Loucy (cell line): ENCODE measurements around the gene TEPSIN.

ENCODE experiments used
- H2AFZ ChIP-seq: fragments of 200-600 bp; sonication (generic); 2 replicates; pipeline ENCODE4 v1.6.0; 2016; ENCODE audit warnings: antibody characterized with exemption, mild to moderate bottlenecking, low read length, moderate library complexity
- H3F3A ChIP-seq: fragments of 200-600 bp; 2 replicates; pipeline ENCODE4 v1.6.0; 2016; ENCODE audit warnings: antibody characterized with exemption, low read depth, mild to moderate bottlenecking
- H3K27me3 ChIP-seq: fragments of 200-600 bp; sonication (generic); 2 replicates; pipeline ENCODE4 v1.6.1; 2014; ENCODE audit warnings: low read length, mild to moderate bottlenecking; ENCODE audit not compliant: insufficient read depth, poor library complexity, severe bottlenecking
- H3K36me3 ChIP-seq: fragments of 200-600 bp; sonication (generic); 2 replicates; pipeline ENCODE4 v1.6.1; 2016; ENCODE audit warnings: low read length; ENCODE audit not compliant: insufficient read depth
- H3K4me1 ChIP-seq: fragments of 200-600 bp; sonication (generic); 2 replicates; pipeline ENCODE4 v1.5.1; 2014; ENCODE audit warnings: low read length, mild to moderate bottlenecking; ENCODE audit not compliant: insufficient read depth, poor library complexity, severe bottlenecking
- H3K4me2 ChIP-seq: fragments of 200-600 bp; sonication (generic); 2 replicates; pipeline ENCODE4 v1.6.0; 2014; ENCODE audit warnings: antibody characterized with exemption, low read length, low read depth, mild to moderate bottlenecking; ENCODE audit not compliant: poor library complexity, severe bottlenecking
- H3K4me3 ChIP-seq: fragments of 200-600 bp; sonication (generic); 2 replicates; pipeline ENCODE4 v1.5.1; 2014; ENCODE audit warnings: low read length, mild to moderate bottlenecking, mixed read lengths; ENCODE audit not compliant: poor library complexity, severe bottlenecking
- H3K79me2 ChIP-seq: fragments of 200-600 bp; sonication (generic); 2 replicates; pipeline ENCODE4 v1.6.1; 2014; ENCODE audit warnings: low read length; ENCODE audit not compliant: insufficient read depth
- H3K9ac ChIP-seq: fragments of 200-600 bp; sonication (generic); 2 replicates; pipeline ENCODE4 v1.6.0; 2014; ENCODE audit warnings: mild to moderate bottlenecking, low read depth, low read length, moderate library complexity; ENCODE audit not compliant: poor library complexity, severe bottlenecking
- H3K9me2 ChIP-seq: fragments of 200-600 bp; sonication (generic); replicated peaks from 2 replicates; pipeline ENCODE4 v1.6.1; 2016; ENCODE audit warnings: low read depth, low read length, mixed read lengths
- H3K9me3 ChIP-seq: fragments of 200-600 bp; sonication (generic); 2 replicates; pipeline ENCODE4 v1.6.1; 2014; ENCODE audit warnings: mild to moderate bottlenecking, antibody characterized with exemption, low read length, low read depth; ENCODE audit not compliant: insufficient read depth
- H4K20me1 ChIP-seq: fragments of 200-600 bp; sonication (generic); 2 replicates; pipeline ENCODE4 v1.6.0; 2014; ENCODE audit warnings: antibody characterized with exemption, low read length, mild to moderate bottlenecking; ENCODE audit not compliant: insufficient read depth, poor library complexity, severe bottlenecking
- EZH2phosphoT487 ChIP-seq: fragments of 200-600 bp; IDR thresholded peaks from 2 replicates; pipeline ENCODE4 v1.6.1; 2018; ENCODE audit warnings: antibody characterized with exemption, mild to moderate bottlenecking, moderate library complexity, borderline replicate concordance
- TF ChIP-seq, protein P1 (sequence below): fragments of 200-600 bp; sonication (generic); conservative IDR thresholded peaks from 2 replicates; pipeline ENCODE4 v1.5.1; 2014; ENCODE audit warnings: mild to moderate bottlenecking, antibody characterized with exemption, low read length

Gene TEPSIN

GRCh38 chr17:81258292-81258691 is 19.4 kb upstream of the TEPSIN start:
- no peaks in the 10 kb centered on the region for H3K27me3 ChIP-seq
- H3K4me3 ChIP-seq: no peak overlapping the region
- no peak overlapping the region for H3K9ac ChIP-seq
- H4K20me1 ChIP-seq: no peaks in the 10 kb centered on the region
- no peak overlapping the region for H2AFZ ChIP-seq
- H3K9me3 ChIP-seq: no peaks in the 10 kb centered on the region
- no peak overlapping the region for H3K4me2 ChIP-seq
- H3F3A ChIP-seq: no peaks in the 10 kb centered on the region
- H3K36me3 ChIP-seq: peaks cover 28% of the 10 kb centered on the region; the same call in 1 of the 2 replicates
- H3K4me1 ChIP-seq: no peaks in the 10 kb centered on the region
- H3K79me2 ChIP-seq: peaks cover 5% of the 10 kb centered on the region; the same call in 1 of the 2 replicates
- TF ChIP-seq, protein P1, sequence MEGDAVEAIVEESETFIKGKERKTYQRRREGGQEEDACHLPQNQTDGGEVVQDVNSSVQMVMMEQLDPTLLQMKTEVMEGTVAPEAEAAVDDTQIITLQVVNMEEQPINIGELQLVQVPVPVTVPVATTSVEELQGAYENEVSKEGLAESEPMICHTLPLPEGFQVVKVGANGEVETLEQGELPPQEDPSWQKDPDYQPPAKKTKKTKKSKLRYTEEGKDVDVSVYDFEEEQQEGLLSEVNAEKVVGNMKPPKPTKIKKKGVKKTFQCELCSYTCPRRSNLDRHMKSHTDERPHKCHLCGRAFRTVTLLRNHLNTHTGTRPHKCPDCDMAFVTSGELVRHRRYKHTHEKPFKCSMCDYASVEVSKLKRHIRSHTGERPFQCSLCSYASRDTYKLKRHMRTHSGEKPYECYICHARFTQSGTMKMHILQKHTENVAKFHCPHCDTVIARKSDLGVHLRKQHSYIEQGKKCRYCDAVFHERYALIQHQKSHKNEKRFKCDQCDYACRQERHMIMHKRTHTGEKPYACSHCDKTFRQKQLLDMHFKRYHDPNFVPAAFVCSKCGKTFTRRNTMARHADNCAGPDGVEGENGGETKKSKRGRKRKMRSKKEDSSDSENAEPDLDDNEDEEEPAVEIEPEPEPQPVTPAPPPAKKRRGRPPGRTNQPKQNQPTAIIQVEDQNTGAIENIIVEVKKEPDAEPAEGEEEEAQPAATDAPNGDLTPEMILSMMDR: 0 out of 2 replicates have a peak, but pooled peaks have one; percentile 15
- TF ChIP-seq EZH2phosphoT487: no peak
- no peaks in the 10 kb centered on the region for H3K9me2 ChIP-seq

GRCh38 chr17:81257533-81257932 is 18.7 kb upstream of the TEPSIN start:
- Histone ChIP-seq H4K20me1 (no peaks in the 10 kb centered on the region), H3K27me3 (no peaks in the 10 kb centered on the region), H2AFZ (no peak overlapping the region), H3K36me3 (peaks cover 28% of the 10 kb centered on the region; the same call in 1 of the 2 replicates), H3K4me1 (peaks cover under 1% of the 10 kb centered on the region), H3K79me2 (peaks cover 5% of the 10 kb centered on the region; the same call in 1 of the 2 replicates), H3F3A (no peaks in the 10 kb centered on the region), H3K9me3 (no peaks in the 10 kb centered on the region), H3K9me2 (no peaks in the 10 kb centered on the region), H3K4me3 (no peak overlapping the region), H3K9ac (no peak overlapping the region), H3K4me2 (no peak overlapping the region)
- TF ChIP-seq EZH2phosphoT487: no peak
- TF ChIP-seq, protein P1: no peak

- no peak overlapping the region for H3K4me3 ChIP-seq
- H3K79me2 ChIP-seq: peaks cover 5% of the 10 kb centered on the region; the same call in 1 of the 2 replicates
- peaks cover 4% of the 10 kb centered on the region for H3K4me1 ChIP-seq
- H3K9ac ChIP-seq: no peak overlapping the region
- H3K9me2 ChIP-seq: no peaks in the 10 kb centered on the region
- H3F3A ChIP-seq: no peaks in the 10 kb centered on the region
- H3K9me3 ChIP-seq: no peaks in the 10 kb centered on the region
- H4K20me1 ChIP-seq: no peaks in the 10 kb centered on the region
- no peak for TF ChIP-seq EZH2phosphoT487
- TF ChIP-seq, protein P1: no peak
- H2AFZ ChIP-seq: no peak overlapping the region
- peaks cover 20% of the 10 kb centered on the region; the same call in 1 of the 2 replicates for H3K36me3 ChIP-seq
- no peak overlapping the region for H3K4me2 ChIP-seq
- H3K27me3 ChIP-seq: no peaks in the 10 kb centered on the region
Measured at GRCh38 chr17:81256616-81257015, 17.8 kb upstream of the TEPSIN start.
